ENCODE data around the gene MDM2. TPM values are rescaled to one million over a fixed set of nuclear protein-coding genes. Genes with fewer than 3 reads are reported as not detected.

Gene MDM2
- total and polyA plus RNA-seq, 2 donors (not counting 1 experiment from before 2014, with no cell fraction given): 46.6 to 240 TPM

DNA sequence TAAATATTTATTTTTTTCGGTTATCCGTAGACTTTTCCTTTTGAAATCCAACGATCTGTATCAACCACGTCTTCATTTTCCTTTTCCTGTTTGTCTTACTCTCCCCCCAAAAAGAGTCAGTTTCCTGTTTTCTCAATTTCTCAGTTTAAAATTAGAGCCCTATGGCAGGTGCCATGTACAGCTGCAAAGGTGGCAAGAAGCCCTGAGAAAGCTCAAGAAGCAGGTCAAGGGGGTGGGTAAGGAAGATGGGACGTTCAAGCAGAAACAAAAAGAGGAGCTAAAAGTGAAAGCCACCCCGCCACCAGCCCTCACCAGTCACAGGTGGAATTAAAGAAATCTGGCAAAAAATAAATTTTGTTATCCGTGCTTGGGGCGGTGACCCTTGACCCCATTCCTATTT lies 35.3 kb upstream of the MDM2 start:
- Histone ChIP-seq H3K27me3 (ENCODE audit: control insufficient read depth, insufficient read depth, low read length) (no peaks in the 10 kb centered on the region), H3K27ac (ENCODE audit: insufficient read depth, low read length) (no peak overlapping the region), H3K36me3 (ENCODE audit: control insufficient read depth, insufficient read depth, low read length) (no peaks in the 10 kb centered on the region), H3K79me2 (ENCODE audit: control insufficient read depth, insufficient read depth, low read length) (no peaks in the 10 kb centered on the region), H2AFZ (ENCODE audit: low read length) (no peak overlapping the region), H3K4me2 (ENCODE audit: extremely low read depth, insufficient read depth, low read length) (no peak overlapping the region), H4K20me1 (ENCODE audit: control insufficient read depth, extremely low read depth, insufficient read depth, low read length) (no peaks in the 10 kb centered on the region), H3K9me3 (ENCODE audit: control insufficient read depth, insufficient read depth, low read depth, low read length) (no peaks in the 10 kb centered on the region), H3K9ac (ENCODE audit: insufficient read depth, low read length) (no peak overlapping the region), H3K4me3 (replicated peaks in 1 of 4; ENCODE audit: control extremely low read depth in 1 of 4, insufficient read depth in 1 of 4, low read depth in 3 of 4, low read length in 4 of 4) (no peak overlapping the region), H3K4me1 (ENCODE audit: control insufficient read depth, extremely low read depth, insufficient read depth, low read length) (no peaks in the 10 kb centered on the region)
- no peak for TF ChIP-seq EZH2 (IDR thresholded peaks at IDR 0.05; ENCODE audit: low read length, missing control alignments)
- TF ChIP-seq, protein P1, sequence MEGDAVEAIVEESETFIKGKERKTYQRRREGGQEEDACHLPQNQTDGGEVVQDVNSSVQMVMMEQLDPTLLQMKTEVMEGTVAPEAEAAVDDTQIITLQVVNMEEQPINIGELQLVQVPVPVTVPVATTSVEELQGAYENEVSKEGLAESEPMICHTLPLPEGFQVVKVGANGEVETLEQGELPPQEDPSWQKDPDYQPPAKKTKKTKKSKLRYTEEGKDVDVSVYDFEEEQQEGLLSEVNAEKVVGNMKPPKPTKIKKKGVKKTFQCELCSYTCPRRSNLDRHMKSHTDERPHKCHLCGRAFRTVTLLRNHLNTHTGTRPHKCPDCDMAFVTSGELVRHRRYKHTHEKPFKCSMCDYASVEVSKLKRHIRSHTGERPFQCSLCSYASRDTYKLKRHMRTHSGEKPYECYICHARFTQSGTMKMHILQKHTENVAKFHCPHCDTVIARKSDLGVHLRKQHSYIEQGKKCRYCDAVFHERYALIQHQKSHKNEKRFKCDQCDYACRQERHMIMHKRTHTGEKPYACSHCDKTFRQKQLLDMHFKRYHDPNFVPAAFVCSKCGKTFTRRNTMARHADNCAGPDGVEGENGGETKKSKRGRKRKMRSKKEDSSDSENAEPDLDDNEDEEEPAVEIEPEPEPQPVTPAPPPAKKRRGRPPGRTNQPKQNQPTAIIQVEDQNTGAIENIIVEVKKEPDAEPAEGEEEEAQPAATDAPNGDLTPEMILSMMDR (conservative IDR thresholded peaks at IDR 0.05 in 1 of 2, IDR thresholded peaks at IDR 0.05 in 1 of 2; ENCODE audit: low read depth in 1 of 2, low read length in 2 of 2): no peak
- no peak for DNase-seq (ENCODE audit: low read depth in 2 of 2)

DNA sequence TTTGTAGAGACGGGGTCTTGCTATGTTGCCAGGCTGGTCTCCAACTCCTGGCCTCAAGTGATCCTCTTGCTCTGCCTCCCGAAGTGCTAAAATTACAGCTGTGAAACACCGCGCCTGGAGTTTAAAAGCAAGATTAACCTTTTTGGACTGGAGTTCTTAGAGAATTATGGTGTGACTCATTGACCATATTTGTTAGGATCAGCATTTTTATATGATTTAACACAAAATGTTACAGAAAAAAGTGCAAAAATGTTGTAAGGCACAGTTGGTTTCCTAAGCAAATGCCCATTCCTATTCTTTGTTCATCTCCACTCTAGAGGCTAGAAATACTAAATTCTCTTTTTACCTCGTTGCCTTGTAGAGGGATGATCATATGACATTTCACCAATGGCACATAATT lies 34.4 kb upstream of the MDM2 start:
- TF ChIP-seq, protein P1 (conservative IDR thresholded peaks at IDR 0.05 in 1 of 2, IDR thresholded peaks at IDR 0.05 in 1 of 2; ENCODE audit: low read depth in 1 of 2, low read length in 2 of 2): no peak
- TF ChIP-seq EZH2 (IDR thresholded peaks at IDR 0.05; ENCODE audit: low read length, missing control alignments): no peak
- no peak for DNase-seq (ENCODE audit: low read depth in 2 of 2)
- no peaks in the 10 kb centered on the region for H3K79me2 ChIP-seq (ENCODE audit: control insufficient read depth, insufficient read depth, low read length)

DNA sequence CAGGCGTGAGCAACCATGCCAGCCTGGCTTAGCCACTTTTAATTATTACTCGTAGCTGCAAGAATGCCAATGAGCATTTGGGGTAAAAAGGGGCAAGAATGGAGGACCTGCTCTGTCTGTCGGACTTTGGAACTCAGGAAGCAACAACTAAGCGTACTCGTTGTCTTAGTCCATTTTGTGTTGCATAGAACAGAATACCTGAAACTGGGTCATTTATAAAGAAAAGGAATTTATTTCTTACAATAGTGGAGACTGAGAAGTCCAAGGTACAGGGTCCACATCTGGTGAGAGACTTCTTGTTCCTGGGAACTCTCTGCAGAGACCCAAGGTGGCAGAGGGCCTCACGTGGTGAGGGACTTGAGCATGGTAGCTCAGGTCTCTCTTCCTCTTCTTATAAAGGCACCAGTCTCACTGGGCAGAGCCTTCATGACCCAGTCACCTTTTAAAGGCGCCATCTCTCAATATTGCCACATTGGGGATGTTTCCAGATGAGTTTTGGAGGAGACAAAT lies 32.8 kb upstream of the MDM2 start:
- DNase-seq (ENCODE audit: low read depth in 2 of 2): no peak
- Histone ChIP-seq H3K27ac (ENCODE audit: insufficient read depth, low read length) (no peak overlapping the region), H3K4me3 (replicated peaks in 1 of 4; ENCODE audit: control extremely low read depth in 1 of 4, insufficient read depth in 1 of 4, low read depth in 3 of 4, low read length in 4 of 4) (no peak overlapping the region), H4K20me1 (ENCODE audit: control insufficient read depth, extremely low read depth, insufficient read depth, low read length) (no peaks in the 10 kb centered on the region), H3K9me3 (ENCODE audit: control insufficient read depth, insufficient read depth, low read depth, low read length) (no peaks in the 10 kb centered on the region), H3K9ac (ENCODE audit: insufficient read depth, low read length) (no peak overlapping the region), H2AFZ (ENCODE audit: low read length) (no peak overlapping the region), H3K36me3 (ENCODE audit: control insufficient read depth, insufficient read depth, low read length) (no peaks in the 10 kb centered on the region), H3K27me3 (ENCODE audit: control insufficient read depth, insufficient read depth, low read length) (no peaks in the 10 kb centered on the region), H3K4me1 (ENCODE audit: control insufficient read depth, extremely low read depth, insufficient read depth, low read length) (no peaks in the 10 kb centered on the region), H3K4me2 (ENCODE audit: extremely low read depth, insufficient read depth, low read length) (no peak overlapping the region), H3K79me2 (ENCODE audit: control insufficient read depth, insufficient read depth, low read length) (no peaks in the 10 kb centered on the region)
- TF ChIP-seq, protein P1 (conservative IDR thresholded peaks at IDR 0.05 in 1 of 2, IDR thresholded peaks at IDR 0.05 in 1 of 2; ENCODE audit: low read depth in 1 of 2, low read length in 2 of 2): no peak
- no peak for TF ChIP-seq EZH2 (IDR thresholded peaks at IDR 0.05; ENCODE audit: low read length, missing control alignments)

More for the DNA sequence above, 34.4 kb upstream of the MDM2 start:
- Histone ChIP-seq H3K27ac (ENCODE audit: insufficient read depth, low read length) (no peak overlapping the region), H3K27me3 (ENCODE audit: control insufficient read depth, insufficient read depth, low read length) (no peaks in the 10 kb centered on the region), H3K4me3 (replicated peaks in 1 of 4; ENCODE audit: control extremely low read depth in 1 of 4, insufficient read depth in 1 of 4, low read depth in 3 of 4, low read length in 4 of 4) (no peak overlapping the region), H2AFZ (ENCODE audit: low read length) (no peak overlapping the region), H3K9ac (ENCODE audit: insufficient read depth, low read length) (no peak overlapping the region), H3K9me3 (ENCODE audit: control insufficient read depth, insufficient read depth, low read depth, low read length) (no peaks in the 10 kb centered on the region), H3K4me2 (ENCODE audit: extremely low read depth, insufficient read depth, low read length) (no peak overlapping the region), H3K36me3 (ENCODE audit: control insufficient read depth, insufficient read depth, low read length) (no peaks in the 10 kb centered on the region), H3K4me1 (ENCODE audit: control insufficient read depth, extremely low read depth, insufficient read depth, low read length) (no peaks in the 10 kb centered on the region), H4K20me1 (ENCODE audit: control insufficient read depth, extremely low read depth, insufficient read depth, low read length) (no peaks in the 10 kb centered on the region)
